ENCODE results near the gene ZBED6.

DNA sequence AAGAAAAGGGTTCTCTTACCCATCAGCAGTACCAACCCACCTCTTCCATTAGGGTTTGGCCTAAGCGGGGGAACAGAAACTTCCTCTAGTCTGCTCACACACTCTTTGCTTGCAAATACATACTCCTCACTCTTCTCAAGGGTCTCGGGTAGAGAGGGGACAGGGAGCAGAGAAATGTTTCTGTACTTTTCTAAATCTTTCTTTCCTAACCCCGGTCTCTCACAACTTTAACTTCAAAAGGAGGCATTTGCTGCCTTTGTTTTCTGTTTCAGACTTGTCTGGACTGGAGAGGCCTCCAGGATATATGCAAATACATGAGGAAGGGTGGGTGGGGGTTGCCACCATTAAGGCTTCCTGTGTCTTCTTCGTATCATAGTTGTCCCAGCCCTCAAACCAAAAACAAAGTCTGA lies 41.0 kb upstream of the ZBED6 start:
- TF ChIP-seq, protein P1, sequence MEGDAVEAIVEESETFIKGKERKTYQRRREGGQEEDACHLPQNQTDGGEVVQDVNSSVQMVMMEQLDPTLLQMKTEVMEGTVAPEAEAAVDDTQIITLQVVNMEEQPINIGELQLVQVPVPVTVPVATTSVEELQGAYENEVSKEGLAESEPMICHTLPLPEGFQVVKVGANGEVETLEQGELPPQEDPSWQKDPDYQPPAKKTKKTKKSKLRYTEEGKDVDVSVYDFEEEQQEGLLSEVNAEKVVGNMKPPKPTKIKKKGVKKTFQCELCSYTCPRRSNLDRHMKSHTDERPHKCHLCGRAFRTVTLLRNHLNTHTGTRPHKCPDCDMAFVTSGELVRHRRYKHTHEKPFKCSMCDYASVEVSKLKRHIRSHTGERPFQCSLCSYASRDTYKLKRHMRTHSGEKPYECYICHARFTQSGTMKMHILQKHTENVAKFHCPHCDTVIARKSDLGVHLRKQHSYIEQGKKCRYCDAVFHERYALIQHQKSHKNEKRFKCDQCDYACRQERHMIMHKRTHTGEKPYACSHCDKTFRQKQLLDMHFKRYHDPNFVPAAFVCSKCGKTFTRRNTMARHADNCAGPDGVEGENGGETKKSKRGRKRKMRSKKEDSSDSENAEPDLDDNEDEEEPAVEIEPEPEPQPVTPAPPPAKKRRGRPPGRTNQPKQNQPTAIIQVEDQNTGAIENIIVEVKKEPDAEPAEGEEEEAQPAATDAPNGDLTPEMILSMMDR (IDR thresholded peaks at IDR 0.05; ENCODE audit: insufficient read depth, low read length, poor library complexity, severe bottlenecking), result no peak
- no peak for TF ChIP-seq EZH2phosphoT487 (conservative IDR thresholded peaks at IDR 0.05; ENCODE audit: low read length)

Measured in SU-DHL-6 (cell line).